NCI-H510A (cell line): ENCODE results near the gene COMMD7.
A peak's percentile ranks its signal among the peaks of the same experiment; 100 is the strongest.
"Not testable (repeated sequence)": the region's sequence is repeated elsewhere in the genome, so short reads cannot be mapped to it uniquely, and the experiment has no call there.

Source experiments
- DNase-seq: peaks from one replicate; lab custom pipeline; 2025; lab: John Stamatoyannopoulos, UW

Gene COMMD7

DNA sequence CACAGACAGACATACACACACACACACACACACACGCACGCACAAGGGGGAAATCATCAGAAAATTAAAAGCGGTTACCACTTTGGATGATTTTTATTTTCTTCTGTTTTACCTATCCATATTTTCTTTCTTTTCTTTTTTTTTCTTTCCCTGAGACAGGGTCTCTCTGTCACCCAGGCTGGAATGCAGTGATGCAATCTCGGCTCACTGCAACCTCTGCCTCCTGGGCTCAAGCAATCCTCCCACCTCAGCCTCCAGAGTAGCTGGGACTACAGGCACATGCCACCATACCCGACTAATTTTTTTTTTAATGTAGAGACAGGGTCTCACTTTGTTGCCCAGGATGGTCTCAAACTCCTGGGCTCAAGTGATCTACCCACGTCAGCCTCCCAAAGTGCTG, 14.8 kb downstream of the COMMD7 start:
- DNase-seq = not testable (repeated sequence)

DNA sequence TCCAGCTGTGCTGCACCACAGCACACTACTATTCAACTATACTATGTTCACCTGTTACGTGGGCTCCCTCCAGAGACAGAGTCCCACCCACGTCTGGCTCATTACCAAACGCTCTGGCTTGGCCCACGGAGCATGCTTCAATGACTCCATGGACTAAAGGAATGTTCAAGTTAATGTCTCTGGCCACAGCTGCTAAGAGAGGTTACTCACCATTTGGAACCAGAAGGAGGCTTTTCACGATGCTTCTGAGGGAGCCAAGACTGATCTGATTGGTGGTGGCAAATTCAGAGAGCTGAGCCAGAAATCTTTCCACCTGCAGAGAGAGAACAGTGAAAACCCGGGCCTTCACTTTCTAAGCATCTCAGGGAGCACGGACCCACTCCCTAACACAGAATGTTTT, 15.6 kb downstream of the COMMD7 start:
- DNase-seq = no peak

DNA sequence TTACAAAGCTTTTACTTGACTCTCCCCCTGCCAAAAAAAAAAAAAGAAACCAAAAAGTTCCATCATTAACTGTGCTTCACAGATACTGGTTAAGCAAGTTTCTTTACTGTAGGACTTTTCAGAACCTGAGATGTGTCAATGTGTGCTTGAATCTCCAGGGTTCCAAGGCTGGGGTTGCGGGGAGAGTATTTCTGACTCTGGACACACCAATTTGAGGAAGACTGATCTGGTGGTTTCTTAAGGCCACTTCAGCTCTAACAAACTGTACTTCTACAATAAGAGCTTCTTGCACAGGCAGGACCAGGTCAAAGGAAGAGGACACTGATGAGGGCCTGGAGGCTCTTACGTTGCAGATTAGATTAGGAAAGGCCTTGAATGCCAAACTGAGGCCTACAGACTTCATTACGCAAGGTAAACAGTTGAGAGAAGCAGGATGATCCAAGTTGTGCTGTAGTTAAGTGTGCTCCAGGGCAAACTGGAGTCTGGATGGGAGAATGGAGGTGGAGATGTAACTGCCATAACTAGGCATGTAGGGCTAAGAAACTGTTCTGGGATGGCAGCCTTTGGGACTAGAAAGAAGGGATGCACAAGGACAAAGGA, 24.4 kb downstream of the COMMD7 start:
- no peak for DNase-seq

DNA sequence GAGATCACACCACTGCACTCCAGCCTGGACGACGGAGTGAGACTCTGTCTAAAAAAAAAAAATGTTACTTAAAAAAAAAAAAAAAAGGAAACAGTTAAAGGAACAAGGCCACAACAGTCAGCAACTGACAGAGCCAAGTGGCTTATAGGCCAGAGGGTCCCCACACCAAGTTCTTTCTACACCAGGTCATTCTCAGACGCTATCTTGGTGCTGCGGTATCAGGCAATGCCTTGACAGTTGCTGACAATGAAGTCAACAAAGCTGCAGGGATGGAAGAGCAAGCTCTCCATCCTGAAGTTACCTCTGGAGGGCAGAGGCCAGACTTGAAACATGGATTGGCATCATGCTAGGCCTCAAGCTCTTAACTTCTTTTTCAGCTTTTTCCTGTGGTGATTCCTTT, 31.9 kb downstream of the COMMD7 start:
- DNase-seq = no peak

DNA sequence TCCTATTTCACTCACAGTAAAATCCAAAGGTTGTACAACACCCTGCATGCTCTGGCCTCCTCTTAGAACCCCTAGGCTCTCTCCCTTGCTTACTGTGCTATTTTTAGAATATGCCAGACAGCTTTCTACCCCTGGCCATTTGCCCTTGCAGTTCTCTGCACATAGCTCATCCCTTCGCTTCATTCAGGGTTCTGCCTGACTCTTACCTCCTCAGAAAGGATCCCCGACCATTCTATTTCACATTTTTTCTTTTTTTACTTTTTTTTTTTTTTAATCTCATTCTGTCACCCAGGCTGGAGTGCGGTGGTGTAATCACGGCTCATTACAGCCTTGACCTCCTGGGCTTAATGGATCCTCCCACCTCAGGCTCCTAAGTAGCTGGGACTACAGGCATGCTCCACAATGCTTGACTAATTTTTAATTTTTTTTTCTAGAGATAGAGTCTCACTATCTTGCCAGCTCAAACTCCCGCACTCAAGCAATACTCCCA, 33.6 kb downstream of the COMMD7 start:
- DNase-seq = no peak

DNA sequence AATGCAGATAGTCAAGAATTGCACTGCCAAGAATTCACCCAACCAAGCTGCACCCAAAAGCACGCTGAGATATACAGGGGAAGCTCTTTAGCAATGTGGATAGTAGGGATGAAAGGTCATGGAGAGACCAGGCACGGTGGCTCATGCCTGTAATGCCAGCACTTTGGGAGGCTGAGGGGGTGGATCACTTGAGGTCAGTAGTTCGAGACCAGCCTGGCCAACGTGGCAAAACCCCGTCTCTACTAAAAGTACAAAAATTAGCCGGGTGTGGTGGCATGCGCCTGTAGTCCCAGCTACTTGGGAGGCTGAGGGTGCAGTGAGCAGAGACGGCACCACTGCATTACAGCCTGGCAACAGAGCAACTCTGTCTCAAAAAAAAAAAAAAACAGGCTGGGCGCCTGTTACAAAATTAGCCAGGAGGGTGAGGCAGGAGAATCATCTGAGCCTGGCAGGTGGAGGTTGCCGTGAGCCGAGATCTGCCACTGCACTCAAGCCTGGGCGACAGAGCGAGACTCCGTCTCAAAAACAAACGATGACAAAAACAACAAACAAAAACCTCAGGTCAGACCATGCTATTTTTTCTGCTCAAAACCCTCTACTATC, 34.1 kb downstream of the COMMD7 start:
- not testable (repeated sequence) for DNase-seq

DNA sequence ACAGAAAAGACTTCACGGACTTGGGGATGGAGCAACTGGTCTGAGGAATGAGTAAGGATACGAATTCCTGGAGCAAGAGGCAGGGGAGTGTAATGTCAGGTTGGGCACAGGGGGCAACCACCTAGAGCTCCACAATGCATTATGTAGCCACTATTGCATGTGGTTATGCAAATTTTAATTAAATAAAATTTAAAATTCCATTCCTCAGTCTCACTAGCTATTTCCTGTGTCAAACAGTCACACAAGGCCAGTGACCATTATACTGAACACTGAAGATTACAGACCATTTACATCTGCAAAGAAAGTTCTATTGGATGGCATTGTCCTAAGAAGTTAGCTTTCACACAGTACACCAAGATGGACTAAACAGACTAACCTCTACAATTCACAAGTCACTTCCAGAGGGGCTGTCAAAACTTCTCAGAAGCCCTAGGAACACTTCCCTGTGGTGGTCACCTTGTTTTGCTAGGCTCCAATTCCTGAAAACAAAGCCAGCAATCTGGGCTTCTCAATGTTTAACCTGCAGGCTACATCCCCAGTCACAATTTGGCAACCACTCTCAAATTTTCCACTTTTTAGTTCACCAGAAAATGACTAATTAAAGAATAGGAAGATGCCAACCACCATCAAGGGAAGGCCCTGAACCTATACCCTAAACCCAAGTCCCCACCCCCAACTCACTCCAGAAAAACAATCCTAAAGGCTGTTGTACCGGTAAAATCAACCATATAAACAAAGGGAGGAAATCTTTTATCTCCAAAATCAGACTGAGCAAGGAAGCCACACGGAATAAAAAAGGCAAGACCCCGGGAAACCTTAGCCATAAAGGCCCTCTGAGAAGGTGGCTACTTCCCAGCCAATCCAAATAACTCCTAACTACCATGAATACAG, 35.3 kb downstream of the COMMD7 start:
- no peak for DNase-seq

DNA sequence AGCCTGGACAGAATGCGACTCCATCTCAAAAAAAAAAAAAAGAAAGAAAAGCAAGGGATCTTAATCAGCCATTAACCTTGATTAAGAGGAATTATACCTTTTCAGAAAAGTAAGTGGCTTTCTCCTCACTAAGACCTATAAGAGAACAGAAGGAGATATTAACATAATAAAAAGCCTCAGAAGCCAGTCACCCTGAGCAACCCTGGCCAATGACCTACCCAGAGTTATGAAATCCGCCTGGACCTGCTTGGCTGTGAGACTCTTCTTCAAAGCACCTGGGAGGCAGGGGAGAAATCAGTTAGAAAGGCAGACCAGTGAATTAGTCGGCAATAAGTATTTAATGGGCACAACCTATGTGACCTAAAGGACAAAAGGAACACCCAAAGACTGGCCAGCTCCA, 36.8 kb downstream of the COMMD7 start:
- no peak for DNase-seq

DNA sequence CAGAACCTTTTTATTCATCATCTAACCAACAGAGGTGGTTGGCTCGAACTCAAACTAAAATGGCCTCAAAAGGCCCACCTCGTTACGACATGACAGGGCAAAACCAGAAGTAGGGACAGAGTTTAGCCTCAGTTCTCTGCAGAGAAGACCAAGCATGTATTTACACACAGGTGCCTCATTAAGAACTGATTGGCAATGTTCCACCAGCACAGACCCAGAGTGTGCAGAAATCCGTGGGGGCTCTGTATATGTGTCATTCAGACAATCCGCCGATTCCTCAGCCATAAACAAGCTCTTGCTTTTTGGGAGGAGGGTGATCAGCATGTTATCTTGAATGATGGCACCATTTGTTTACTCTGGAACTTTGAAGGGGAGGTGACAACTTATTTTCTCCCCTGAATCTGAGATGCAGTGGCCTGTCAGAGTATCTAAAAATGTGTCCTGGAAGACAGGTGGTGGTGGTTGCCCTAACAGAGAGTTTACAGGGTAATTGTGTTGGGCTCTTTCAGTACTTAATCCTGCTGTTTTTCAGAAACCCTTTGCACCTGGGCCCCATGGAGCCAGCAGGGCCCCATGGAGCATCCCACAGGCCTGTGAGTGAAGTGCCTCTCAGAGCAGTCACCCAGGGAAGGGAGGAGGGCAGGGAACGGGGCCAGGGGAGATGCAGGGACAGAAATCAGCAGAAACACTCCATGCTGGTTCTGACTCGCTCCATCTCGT, 40.4 kb downstream of the COMMD7 start:
- peak; percentile 52 for DNase-seq

DNA sequence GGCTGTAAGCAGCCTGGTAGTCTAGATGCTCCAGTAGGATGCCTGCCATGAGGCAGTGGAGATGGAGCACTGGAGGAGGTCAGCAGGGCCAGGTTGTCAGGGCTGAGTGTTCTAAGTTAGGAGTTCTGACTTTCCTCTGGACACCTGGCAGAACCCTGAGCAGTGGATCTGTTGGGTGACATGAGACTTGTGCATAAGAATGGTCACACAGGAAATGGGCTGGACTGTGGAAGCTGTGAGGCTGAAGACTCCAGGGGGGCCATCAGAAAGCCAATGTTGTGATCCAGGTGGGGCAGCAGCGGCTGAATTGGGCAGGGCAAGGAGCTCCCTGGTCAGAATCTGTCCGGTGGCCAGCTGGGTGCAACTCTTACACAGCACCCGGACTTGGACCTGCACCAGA, 45.7 kb downstream of the COMMD7 start:
- no peak for DNase-seq

DNA sequence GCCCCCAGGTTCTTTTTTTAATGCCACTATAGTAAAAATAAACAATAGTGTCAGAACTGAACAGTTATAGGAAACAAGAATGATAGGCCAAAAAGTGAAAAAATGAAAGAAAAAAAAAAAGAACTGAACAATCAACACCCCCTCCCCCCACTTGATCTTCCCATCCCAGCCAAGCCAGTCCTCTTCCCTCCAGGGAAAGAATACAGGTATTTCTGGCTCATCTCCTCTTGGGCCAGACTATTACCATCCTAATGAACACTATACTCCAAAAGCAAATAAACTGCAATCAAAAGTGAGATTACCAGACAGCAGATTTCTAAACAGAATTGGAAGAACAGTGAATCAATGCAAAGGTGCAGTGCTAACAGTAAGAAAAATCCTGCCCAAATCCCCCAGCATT, 48.2 kb downstream of the COMMD7 start:
- no peak for DNase-seq

DNA sequence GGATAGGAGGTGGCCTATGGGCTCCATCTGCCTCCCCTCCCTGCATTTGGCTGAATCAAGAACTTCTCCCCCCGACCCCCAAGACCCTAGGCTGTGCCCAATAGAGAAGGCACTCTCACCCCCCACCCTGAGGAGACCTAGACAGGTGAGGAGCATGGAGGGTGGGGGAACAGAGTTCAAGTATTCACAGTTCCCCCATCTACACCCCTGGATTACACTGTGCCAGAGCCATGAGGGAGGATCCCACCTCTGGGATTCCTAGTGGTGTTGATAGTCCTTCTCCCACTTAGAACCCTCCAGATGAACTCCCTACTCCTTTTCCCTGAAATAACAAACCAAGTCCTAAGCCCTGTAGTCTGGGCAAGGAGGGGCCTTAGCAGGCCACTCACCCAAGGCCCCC, 54.3 kb downstream of the COMMD7 start:
- DNase-seq = not testable (repeated sequence)

DNA sequence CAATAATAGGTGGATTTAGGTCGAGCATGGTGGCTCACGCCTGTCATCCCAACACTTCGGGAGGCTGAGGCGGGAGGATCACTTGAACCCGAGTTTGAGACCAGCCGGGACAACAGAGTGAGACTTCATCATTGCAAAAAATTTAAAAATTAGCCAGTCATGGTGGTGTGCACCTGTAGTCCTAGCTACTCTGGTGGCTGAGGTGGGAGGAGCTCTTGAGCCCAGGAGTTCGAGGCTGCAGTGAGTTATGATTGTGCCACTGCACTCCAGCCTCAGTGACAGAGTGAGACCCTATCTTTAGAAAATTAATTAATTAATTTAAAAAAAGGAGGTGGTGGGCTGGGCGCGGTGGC, 56.1 kb downstream of the COMMD7 start:
- DNase-seq = no peak

DNA sequence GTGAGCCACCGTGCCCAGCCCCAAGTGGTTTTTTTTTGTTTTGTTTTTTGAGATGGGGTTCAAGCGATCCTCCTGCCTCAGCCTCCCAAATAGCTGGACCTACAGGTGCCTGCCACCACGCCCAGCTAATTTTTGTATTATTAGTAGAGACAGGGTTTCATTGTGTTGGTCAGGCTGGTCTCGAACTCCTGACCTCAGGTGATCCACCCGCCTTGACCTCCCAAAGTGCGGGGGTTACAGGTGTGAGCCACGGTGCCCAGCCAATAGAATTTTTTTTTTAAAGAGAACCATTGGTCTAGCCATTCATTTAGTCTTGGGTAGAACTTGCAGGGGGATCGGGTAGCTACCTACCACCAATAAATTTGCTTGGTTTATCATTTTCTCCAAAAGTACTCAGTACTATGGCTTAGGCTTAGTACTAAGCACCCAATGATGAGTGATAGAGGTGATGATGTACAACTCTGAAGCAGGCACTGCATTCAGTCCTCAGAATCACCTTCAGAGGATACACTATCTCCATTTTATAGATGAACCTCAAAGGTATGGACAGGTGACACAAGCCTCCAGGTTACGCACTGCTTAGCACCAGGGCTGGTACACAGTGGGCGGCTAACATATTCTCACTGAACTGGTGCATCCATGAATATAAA, 56.6 kb downstream of the COMMD7 start:
- DNase-seq = no peak

DNA sequence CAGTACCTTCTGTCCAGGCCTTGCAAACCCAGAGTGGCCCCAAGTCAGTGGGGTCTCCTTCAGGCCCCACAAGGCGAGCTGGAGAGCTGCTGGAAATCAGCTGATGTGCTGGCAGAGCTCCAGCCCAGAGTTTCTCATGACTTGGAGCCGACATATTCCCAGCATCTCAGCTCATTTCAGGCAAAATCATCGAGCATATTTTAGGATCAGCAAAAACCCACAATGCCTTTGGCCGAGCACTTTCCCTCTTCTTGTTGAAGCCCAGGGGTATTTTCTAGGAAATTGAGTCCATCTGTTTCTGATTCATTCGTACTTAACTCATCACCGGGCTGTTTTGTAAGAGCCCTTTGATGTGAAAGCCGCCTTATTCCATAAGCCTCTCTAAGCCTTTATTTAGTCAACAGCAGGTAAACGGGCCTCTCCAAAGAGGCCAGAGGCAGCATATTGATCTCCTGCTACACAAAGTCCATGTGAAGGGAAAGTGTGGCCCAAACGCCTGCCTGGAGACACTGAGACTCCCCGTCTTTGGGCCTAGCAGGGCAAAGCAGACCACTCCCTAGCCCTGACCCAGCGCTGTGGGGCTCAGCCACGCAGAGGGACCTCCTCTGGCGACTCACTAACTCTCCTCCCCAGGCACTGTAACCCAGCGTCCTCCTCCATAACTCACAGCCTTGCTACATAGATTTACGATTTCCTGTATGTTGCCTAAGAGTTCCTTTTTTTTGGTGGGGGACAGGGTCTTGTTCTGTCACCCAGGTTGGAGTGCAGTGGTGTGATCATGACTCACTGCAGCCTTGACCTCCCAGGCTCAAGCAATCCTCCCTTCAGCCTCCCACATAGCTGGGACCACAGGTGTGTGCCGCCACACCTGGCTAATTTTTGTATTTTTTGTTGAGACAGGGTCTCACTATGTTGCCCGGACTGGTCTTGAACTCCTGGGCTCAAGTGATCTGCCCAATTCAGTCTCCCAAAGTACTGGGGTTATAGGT, 57.4 kb downstream of the COMMD7 start:
- no peak for DNase-seq

DNA sequence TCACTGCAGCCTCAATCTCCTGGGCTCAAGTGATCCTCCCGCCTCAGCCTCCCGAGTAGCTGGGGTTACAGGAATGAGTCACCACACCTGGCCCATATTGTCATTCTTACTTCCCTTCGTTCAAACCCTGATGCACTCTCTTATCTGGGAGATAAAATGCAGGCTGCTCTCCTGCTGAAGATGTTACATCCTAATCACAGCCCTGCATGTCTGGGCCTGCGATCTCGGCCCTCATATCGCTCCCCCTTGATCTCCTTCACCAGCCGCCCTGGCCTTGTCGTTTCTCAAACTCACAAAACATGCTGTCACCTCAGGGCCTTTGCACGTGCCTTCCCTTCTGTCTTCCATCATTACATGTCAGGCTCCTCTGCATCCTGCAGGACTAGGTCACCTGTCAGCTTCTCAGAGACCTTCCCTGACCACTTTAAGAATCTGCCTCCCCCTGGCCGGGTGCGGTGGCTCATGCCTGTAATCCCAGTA, 60.7 kb downstream of the COMMD7 start:
- no peak for DNase-seq

DNA sequence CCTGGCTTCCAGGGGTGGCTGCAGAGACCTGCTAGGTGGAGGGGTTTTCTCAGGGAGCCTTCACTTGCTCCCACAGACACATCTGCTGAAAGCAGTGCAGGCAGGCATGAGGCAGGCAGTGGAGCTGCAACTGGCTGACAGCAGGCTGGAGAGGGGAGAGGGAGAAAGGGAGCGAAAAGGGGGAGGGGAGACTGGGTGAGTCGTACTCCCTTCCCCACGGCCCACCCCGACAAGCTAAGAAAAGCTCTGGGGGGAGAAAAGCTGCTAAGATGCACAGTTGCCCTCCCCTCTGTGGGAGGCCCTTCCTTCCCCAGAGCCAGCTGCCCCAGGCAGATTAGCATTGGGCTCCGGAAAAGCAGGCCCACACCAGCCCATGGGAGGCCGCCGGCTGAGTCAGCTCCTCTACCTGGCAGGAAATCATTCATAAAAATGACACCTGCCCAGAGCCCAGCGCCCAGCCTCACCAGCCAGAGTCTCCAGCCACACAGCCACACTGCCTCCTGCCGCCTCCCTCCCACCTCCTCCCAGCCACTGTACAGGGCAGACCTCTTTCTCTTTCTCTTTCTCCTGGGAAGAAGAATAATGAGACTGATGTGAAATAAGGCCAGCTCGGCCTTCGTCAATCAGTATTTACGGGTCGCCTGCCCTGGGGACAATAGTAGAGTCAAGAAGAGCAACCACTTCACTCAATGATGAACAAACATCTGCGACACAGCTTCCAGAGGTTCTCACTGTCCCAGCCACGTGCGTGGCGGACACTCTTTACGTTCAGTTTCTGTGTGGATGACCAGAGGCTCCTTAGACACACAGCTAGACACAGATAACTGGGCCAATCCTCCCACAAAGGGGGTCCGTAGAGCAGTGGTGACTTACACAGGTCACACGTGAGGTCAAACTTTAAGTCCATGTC, 61.8 kb downstream of the COMMD7 start:
- peak; percentile 68 for DNase-seq

DNA sequence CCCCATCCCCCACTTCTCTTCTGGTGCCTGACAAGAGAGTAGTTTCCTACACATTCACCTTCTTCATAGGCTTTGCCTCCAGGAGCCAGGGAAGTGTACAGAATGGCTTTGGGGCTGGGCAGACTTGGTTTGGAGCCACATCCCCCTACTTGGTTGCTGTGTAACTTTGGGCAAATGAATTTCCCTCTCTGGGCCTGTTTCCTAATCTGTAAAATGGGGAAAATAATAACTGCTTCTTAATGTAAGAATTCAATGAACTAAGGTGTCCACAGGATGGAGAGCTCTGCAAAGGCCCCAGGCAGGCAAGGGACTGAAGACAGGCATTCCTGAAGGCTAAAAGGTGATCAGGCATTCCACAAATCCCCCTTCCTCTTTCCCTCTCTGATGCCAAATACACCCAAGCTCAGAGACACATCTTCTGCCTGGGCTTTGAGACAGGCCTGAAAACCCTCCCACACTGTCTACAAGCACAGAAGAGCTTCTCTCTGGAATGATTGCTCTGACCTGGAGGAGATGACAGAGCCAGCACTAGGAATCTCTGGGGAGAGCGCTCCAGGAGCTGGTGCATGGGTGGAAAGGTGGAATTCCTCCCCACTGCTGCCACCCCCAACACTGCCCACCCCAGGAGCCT, 62.6 kb downstream of the COMMD7 start:
- no peak for DNase-seq

DNA sequence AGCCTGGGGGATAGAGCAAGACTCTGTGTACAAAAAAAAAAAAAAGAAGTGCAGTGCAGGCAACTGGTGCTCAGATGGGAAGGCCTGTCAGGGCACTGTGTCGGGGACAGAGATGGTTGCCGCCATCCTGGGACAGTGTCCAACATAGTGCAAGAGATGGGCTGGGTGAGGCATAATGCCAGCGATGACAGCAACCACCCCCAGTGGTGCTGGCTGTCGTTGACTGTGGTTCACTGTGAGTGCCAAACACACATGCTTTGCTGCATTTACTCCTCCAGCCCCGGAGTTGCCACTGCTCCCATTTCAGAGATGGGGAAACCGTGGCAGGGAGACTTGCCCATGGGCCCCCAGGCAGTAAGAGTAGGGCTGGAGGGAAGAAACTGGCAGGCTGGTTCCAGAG, 64.3 kb downstream of the COMMD7 start:
- DNase-seq = no peak
